PC-3 (cell line): ENCODE measurements around the gene GPX5. TPM values are rescaled to one million over a fixed set of nuclear protein-coding genes. Genes with fewer than 3 reads are reported as not detected.

Experiments used
- ATAC-seq: fragments of 200-7000 bp; cut with Tn5 transposase; 2 replicates; pipeline ENCODE4 v1.9.1; 2020; ENCODE audit warnings: mild to moderate bottlenecking, moderate library complexity
- BruUV-seq: library from RNA; stranded (reverse); fragments of 400-500 nt; replicated peaks from 2 replicates; lab custom pipeline; 2021; lab: Mats Ljungman, UMichigan
- CTCF ChIA-PET: fragments of 300-600 bp; sonication (Branson Sonifier 250); formaldehyde crosslinking; loops from one replicate; lab custom pipeline; 2022; ENCODE audit warnings: antibody characterized with exemption; lab: Charles Lee
- POLR2A ChIA-PET: fragments of 300-600 bp; sonication (Branson Sonifier 250); formaldehyde crosslinking; loops from one replicate; lab custom pipeline; 2022; ENCODE audit warnings: antibody characterized with exemption; ENCODE audit not compliant: unreplicated experiment; lab: Charles Lee
- DNase-seq: peaks from one replicate; pipeline ENCODE4 v3.0.0-alpha.2; 2015
- H2AFZ ChIP-seq: fragments of 300-600 bp; sonication (generic); 2 replicates; pipeline ENCODE4 v1.6.0; 2016; ENCODE audit warnings: antibody characterized with exemption, low read length
- H3F3A ChIP-seq: fragments of 300-600 bp; sonication (generic); one replicate; pipeline ENCODE4 v1.6.0; 2017; ENCODE audit warnings: antibody characterized with exemption, low read length, control low read depth, mild to moderate bottlenecking; ENCODE audit not compliant: unreplicated experiment
- H3K27ac ChIP-seq: fragments of 300-600 bp; sonication (generic); 2 replicates; pipeline ENCODE4 v1.5.1; 2016; ENCODE audit warnings: mild to moderate bottlenecking, low read length
- H3K27me3 ChIP-seq: fragments of 300-600 bp; sonication (generic); 2 replicates; pipeline ENCODE4 v1.6.1; 2016; ENCODE audit warnings: low read length, mixed read lengths
- H3K36me3 ChIP-seq: fragments of 300-600 bp; sonication (generic); 2 replicates; pipeline ENCODE4 v1.6.1; 2016; ENCODE audit warnings: low read depth, mixed run types, low read length, mixed read lengths
- H3K4me1 ChIP-seq: fragments of 300-600 bp; sonication (generic); 2 replicates; pipeline ENCODE4 v1.5.1; 2016; ENCODE audit warnings: low read length; ENCODE audit not compliant: insufficient read depth
- H3K4me2 ChIP-seq: fragments of 300-600 bp; sonication (generic); 2 replicates; pipeline ENCODE4 v1.6.0; 2016; ENCODE audit warnings: low read length
- H3K4me3 ChIP-seq: fragments of 300-600 bp; sonication (generic); 2 replicates; pipeline ENCODE4 v1.5.1; 2016; ENCODE audit warnings: mild to moderate bottlenecking, low read length, mixed read lengths
- H3K79me2 ChIP-seq: fragments of 300-600 bp; sonication (generic); 2 replicates; pipeline ENCODE4 v1.6.1; 2017; ENCODE audit warnings: low read length, mixed read lengths
- H3K9ac ChIP-seq: fragments of 300-600 bp; sonication (generic); 2 replicates; pipeline ENCODE4 v1.6.0; 2016; ENCODE audit warnings: mild to moderate bottlenecking, low read length
- H3K9me2 ChIP-seq: fragments of 300-600 bp; sonication (generic); replicated peaks from 2 replicates; pipeline ENCODE4 v1.6.1; 2016; ENCODE audit warnings: mixed run types, low read length, mixed read lengths
- H3K9me3 ChIP-seq: fragments of 300-600 bp; sonication (generic); 2 replicates; pipeline ENCODE4 v1.6.1; 2016; ENCODE audit warnings: low read length, mixed read lengths
- H4K20me1 ChIP-seq: fragments of 300-600 bp; sonication (generic); 2 replicates; pipeline ENCODE4 v1.6.1; 2016; ENCODE audit warnings: low read length, mixed read lengths
- EZH2 ChIP-seq: fragments of 300-600 bp; sonication (generic); IDR thresholded peaks from one replicate; pipeline ENCODE4 v1.6.1; 2017; ENCODE audit warnings: antibody characterized with exemption, mild to moderate bottlenecking, low read length; ENCODE audit not compliant: unreplicated experiment
- EZH2phosphoT487 ChIP-seq: fragments of 300-600 bp; sonication (generic); IDR thresholded peaks from 2 replicates; pipeline ENCODE4 v1.6.1; 2018; ENCODE audit warnings: mild to moderate bottlenecking, antibody characterized with exemption, low read length, borderline replicate concordance
- intact Hi-C: fragments of 100-400 bp; cut with micrococcal nuclease; formaldehyde crosslinking; loops from 2 replicates; pipeline ENCODE4 v1.9.0; 2023
- total RNA-seq: library from RNA; depleted of rRNA; stranded (reverse); fragments of >200 nt; gene quantifications from 2 replicates; pipeline ENCODE4 v1.2.3, GENCODE V29; 2014
- TF ChIP-seq, protein P1 (sequence below): fragments of 300-600 bp; sonication (generic); conservative IDR thresholded peaks from 2 replicates; pipeline ENCODE4 v1.5.1; 2017; ENCODE audit warnings: antibody characterized with exemption, low read depth, mild to moderate bottlenecking, low read length

Gene GPX5
- total RNA-seq, 1 experiment from 2014 or later = not detected

DNA sequence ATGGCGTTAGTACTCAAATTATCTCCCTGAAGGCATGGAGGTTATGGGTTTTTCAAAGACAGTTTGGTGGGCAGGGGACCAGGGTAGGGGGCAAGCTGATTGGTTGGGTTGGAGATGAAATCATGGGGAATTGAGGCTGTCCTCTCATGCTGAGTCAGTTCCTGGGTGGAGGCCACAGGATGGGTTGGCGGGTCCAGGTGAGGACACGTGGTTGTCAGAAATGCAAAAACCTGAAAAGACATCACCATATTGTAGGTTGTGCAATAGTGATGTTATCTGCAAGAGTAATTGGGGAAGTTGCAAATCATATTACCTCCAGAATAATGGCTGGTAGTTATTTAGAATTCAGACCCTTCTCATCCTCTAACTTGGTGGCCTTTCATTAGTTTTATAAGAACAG lies 40.2 kb upstream of the GPX5 start:
- no peak for DNase-seq
- intact Hi-C loops = no loop called here

DNA sequence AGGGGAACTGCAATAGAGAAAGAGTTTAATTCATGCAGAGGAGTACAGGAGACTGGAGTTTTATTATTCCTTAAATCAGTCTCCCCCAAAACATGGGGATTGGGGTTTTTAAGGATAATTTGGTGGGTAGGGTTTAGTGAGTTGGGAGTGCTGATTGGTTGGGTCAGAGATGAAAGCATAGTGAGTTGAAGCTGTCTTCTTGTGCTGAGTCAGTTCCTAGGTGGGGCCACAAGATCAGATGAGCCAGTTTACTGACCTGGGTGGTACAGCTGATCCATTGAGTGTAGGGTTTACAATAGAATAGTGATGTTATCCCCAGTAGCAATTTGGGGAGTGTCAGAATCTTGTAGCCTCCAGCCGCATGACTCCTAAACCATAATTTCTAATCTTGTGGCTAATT lies 39.1 kb upstream of the GPX5 start:
- H3K4me2 ChIP-seq = no peak overlapping the region
- no peaks in the 10 kb centered on the region for H3K79me2 ChIP-seq
- ChIA-PET CTCF (no interaction called here), POLR2A (no interaction called here)
- no peaks in the 10 kb centered on the region for H4K20me1 ChIP-seq
- no peaks in the 10 kb centered on the region for H3K4me1 ChIP-seq
- intact Hi-C loops = no loop called here
- DNase-seq (no peak), ATAC-seq (no peak)
- TF ChIP-seq EZH2 (no peak), EZH2phosphoT487 (no peak)
- TF ChIP-seq, protein P1, sequence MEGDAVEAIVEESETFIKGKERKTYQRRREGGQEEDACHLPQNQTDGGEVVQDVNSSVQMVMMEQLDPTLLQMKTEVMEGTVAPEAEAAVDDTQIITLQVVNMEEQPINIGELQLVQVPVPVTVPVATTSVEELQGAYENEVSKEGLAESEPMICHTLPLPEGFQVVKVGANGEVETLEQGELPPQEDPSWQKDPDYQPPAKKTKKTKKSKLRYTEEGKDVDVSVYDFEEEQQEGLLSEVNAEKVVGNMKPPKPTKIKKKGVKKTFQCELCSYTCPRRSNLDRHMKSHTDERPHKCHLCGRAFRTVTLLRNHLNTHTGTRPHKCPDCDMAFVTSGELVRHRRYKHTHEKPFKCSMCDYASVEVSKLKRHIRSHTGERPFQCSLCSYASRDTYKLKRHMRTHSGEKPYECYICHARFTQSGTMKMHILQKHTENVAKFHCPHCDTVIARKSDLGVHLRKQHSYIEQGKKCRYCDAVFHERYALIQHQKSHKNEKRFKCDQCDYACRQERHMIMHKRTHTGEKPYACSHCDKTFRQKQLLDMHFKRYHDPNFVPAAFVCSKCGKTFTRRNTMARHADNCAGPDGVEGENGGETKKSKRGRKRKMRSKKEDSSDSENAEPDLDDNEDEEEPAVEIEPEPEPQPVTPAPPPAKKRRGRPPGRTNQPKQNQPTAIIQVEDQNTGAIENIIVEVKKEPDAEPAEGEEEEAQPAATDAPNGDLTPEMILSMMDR = no peak
- H3K27me3 ChIP-seq = peaks cover 15% of the 10 kb centered on the region
- no peak overlapping the region for H3K27ac ChIP-seq
- H3K9me3 ChIP-seq = no peaks in the 10 kb centered on the region
- no peaks in the 10 kb centered on the region for H3K9me2 ChIP-seq
- no peak overlapping the region for H3K4me3 ChIP-seq
- no peak overlapping the region for H3K9ac ChIP-seq
- H3F3A ChIP-seq = no peaks in the 10 kb centered on the region
- no peaks in the 10 kb centered on the region for H3K36me3 ChIP-seq
- no peak overlapping the region for H2AFZ ChIP-seq
- BruUV-seq = no TSS peak

More for the DNA sequence above, 40.2 kb upstream of the GPX5 start:
- BruUV-seq = no TSS peak
- Histone ChIP-seq H3K79me2 (no peaks in the 10 kb centered on the region), H3K4me1 (no peaks in the 10 kb centered on the region), H4K20me1 (no peaks in the 10 kb centered on the region), H3K9me3 (no peaks in the 10 kb centered on the region), H3K9me2 (no peaks in the 10 kb centered on the region), H3K36me3 (no peaks in the 10 kb centered on the region), H3K4me3 (no peak overlapping the region), H3K27ac (no peak overlapping the region), H3F3A (no peaks in the 10 kb centered on the region), H2AFZ (no peak overlapping the region), H3K27me3 (peaks cover 25% of the 10 kb centered on the region), H3K9ac (no peak overlapping the region), H3K4me2 (no peak overlapping the region)
- ChIA-PET CTCF (no interaction called here), POLR2A (no interaction called here)
- TF ChIP-seq, protein P1 = no peak
- TF ChIP-seq EZH2phosphoT487 (no peak), EZH2 (no peak)
- no peak for ATAC-seq

DNA sequence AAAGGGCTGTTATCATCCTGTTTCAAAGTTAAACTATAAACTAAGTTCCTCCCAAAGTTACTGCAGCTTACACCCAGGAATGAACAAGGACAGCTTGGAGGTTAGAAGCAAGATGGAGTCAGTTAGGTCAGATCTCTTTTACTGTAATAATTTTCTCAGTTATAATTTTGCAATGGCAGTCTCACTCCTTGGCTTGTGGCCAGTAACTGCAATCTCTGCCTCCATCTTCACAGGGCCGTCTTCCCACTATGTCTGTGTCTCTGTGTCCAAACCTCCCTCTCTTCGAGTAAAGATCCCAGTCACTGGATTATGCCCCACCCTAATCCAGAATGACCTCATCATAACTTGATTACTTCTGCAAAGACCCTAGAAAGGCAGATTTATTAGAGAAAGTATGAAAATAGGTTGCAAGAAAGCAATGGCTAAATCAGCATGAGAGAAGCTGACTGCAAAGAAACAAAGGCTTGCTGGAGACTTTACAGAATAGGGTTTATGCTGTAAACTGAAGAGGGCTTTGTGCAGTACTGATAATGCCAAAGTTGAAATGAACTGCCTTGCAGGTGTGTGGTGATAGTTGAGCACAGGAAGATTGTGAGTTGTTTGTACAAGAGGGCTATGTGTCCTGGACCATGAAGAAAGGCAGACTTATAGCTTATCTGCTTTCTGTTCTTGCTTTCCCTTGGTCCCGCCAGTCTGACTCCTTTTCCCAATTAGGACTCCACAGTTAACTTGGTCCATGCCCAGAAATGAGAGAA lies 38.5 kb upstream of the GPX5 start:
- Histone ChIP-seq H3K4me3 (no peak overlapping the region), H3K27me3 (peaks cover 9% of the 10 kb centered on the region; the same call in 1 of the 2 replicates), H3K27ac (no peak overlapping the region), H3K9me3 (no peaks in the 10 kb centered on the region), H3F3A (no peaks in the 10 kb centered on the region), H3K4me2 (no peak overlapping the region), H3K9ac (no peak overlapping the region), H3K79me2 (no peaks in the 10 kb centered on the region), H4K20me1 (no peaks in the 10 kb centered on the region), H2AFZ (no peak overlapping the region), H3K4me1 (peaks cover under 1% of the 10 kb centered on the region; the same call in 1 of the 2 replicates), H3K9me2 (no peaks in the 10 kb centered on the region), H3K36me3 (no peaks in the 10 kb centered on the region)
- DNase-seq = no peak
- no TSS peak for BruUV-seq
- ChIA-PET POLR2A (no interaction called here), CTCF (no interaction called here)
- no peak for ATAC-seq
- intact Hi-C loops = no loop called here
- TF ChIP-seq EZH2 (no peak), EZH2phosphoT487 (no peak)
- TF ChIP-seq, protein P1 = no peak
